Immature natural killer cell (primary cell): ENCODE measurements around the gene EXOC2. TPM values are rescaled to one million over a fixed set of nuclear protein-coding genes. Genes with fewer than 3 reads are reported as not detected.

Experiments used
- DNase-seq, 3 donors: peaks; one replicate each; pipeline ENCODE4 v3.0.0; 2022; ENCODE audit warnings: mixed read lengths in 1 of 3
- H3K27ac Mint-ChIP-seq, 6 donors: one replicate each; pipeline ENCODE4 v1.8.0; 2020; ENCODE audit warnings: mixed read lengths in 6 of 6, mild to moderate bottlenecking in 5 of 6, inconsistent platforms in 4 of 6, moderate library complexity in 3 of 6
- H3K27me3 Mint-ChIP-seq, 3 donors: one replicate each; pipeline ENCODE4 v1.8.0; 2020 to 2021; ENCODE audit warnings: low read depth in 3 of 3, mild to moderate bottlenecking in 3 of 3, mixed read lengths in 3 of 3, moderate library complexity in 3 of 3, inconsistent platforms in 1 of 3
- H3K36me3 Mint-ChIP-seq, 3 donors: one replicate each; pipeline ENCODE4 v1.8.0; 2020; ENCODE audit warnings: mixed read lengths in 3 of 3, inconsistent platforms in 2 of 3, mild to moderate bottlenecking in 2 of 3
- H3K4me1 Mint-ChIP-seq, 2 donors: one replicate each; pipeline ENCODE4 v1.8.0; 2020; ENCODE audit warnings: inconsistent platforms in 2 of 2, mild to moderate bottlenecking in 2 of 2, mixed read lengths in 2 of 2, moderate library complexity in 1 of 2
- H3K4me3 Mint-ChIP-seq, 5 donors: one replicate each; pipeline ENCODE4 v1.8.0; 2020; ENCODE audit warnings: mild to moderate bottlenecking in 5 of 5, mixed read lengths in 5 of 5, inconsistent platforms in 3 of 5, moderate library complexity in 3 of 5
- H3K9me3 Mint-ChIP-seq, 6 donors: one replicate each; pipeline ENCODE4 v1.8.0; 2020; ENCODE audit warnings: mild to moderate bottlenecking in 6 of 6, mixed read lengths in 6 of 6, inconsistent platforms in 4 of 6, moderate library complexity in 3 of 6
- polyA plus RNA-seq, 3 donors: library from polyadenylated mRNA; unstranded; fragments of 300-500 nt; fragmentation: Illumina TruSeq; gene quantifications; one replicate each; pipeline ENCODE4 v1.2.3, GENCODE V29; 2021

The EXOC2 gene
- polyA plus RNA-seq, 3 donors from 2014 or later, result 23.8 to 33.8 (median 25.6) TPM

DNA sequence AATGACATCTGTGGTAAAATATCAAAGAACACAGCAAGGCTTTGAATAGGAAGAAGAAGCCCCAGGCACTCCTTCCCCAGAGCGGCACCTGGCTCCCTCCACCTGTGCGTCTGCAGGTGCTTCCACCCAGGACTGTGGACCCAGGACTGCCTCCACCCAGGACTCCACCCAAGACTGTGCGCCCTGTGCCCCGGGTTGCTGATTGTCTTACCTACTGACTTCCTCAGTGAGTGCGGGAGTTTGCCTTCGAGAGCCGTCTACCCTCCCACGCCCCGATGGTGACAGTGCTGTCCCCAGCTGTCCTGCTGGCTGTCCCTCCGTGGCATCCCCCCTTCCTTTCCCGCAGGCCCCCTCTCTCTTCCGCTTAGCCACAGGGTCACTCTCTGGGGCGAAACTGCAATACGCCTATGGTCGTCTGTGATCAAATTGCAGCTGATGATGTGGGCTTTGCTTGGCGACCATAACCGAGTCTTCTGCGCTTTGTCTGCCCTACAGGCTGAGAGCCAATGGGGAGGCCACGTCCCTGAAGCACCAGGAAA lies 249.2 kb downstream of the EXOC2 start:
- Mint-ChIP-seq H3K27me3 (peaks cover 0 to 8% (median 6%) of the 10 kb centered on the region in 3 donors), H3K27ac (no peak overlapping the region), H3K4me3 (no peak overlapping the region), H3K4me1 (peaks cover 23 to 25% of the 10 kb centered on the region in 2 donors), H3K36me3 (no peaks in the 10 kb centered on the region), H3K9me3 (no peaks in the 10 kb centered on the region)
- DNase-seq, result no peak

DNA sequence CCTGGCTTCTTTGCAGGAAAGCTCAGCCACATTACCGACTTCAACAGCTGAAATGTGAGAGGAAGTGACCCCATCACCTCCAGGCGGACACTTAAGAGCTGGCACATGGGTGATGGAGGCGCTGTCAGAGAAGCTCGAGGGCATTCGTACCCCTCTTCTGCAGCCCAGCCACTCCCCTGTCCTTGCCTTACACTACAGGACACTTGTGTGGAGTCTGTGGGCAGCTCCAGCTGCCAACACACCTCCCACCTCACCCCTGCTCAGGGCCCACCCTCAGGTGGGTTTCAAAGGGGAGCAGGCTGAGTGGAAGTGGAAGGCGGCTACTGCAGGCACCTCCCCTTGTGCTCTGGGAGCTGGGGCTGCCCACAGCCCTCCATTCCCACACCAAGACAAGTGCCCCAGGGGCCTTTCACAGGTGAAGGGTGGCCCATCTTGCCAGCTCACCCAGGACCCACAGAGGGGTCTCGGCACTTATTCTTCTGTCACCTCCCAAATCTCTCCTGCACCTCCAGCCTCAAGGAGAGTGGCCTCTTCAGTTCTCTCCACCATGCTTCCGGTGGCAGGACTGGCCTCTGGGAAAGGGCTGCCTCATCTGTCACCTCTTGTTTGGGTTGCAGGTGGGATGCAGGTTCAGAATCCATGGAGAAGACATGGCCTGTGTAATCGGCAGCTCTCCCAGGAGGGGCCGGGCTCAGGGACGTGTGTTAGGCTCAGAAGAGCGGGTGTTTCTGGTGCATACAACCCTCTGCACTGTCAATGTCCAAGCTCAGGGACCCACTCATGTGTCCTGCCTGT lies 251.6 kb downstream of the EXOC2 start:
- no peak overlapping the region for H3K27ac Mint-ChIP-seq

DNA sequence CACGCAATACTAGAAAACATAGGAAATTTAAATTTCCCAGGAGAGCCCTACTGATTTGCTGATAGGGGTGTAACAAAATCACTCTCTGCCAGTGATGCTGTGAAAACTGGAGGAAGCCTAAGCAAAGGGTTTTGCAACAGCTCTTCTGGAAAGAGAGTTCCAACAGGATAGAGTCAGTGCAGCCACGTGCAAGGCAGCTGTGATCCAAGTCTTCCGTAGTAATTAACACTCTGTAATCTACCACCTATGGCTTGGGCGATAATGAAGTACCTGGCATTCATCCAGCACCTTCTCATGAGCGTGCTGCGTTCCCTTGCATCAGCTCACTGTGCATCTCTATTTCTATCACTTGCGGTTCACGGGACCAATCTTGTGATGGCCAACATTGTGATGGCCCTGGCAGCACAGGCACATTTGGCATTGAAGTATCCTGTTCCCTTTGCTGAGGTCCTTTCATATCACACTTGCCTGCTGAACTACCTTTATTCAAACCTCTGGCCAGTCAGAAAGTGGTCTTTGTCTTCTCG lies 253.2 kb downstream of the EXOC2 start:
- peaks cover 0 to 2% (median 1%) of the 10 kb centered on the region in 3 donors for H3K27me3 Mint-ChIP-seq
- H3K27ac Mint-ChIP-seq, result no peak overlapping the region
- DNase-seq, result no peak
- no peak overlapping the region for H3K4me3 Mint-ChIP-seq
- no peaks in the 10 kb centered on the region for H3K36me3 Mint-ChIP-seq
- peaks cover 7 to 8% of the 10 kb centered on the region in 2 donors for H3K4me1 Mint-ChIP-seq
- no peaks in the 10 kb centered on the region for H3K9me3 Mint-ChIP-seq

More for the DNA sequence above, 251.6 kb downstream of the EXOC2 start:
- DNase-seq, result no peak
- peaks cover 0 to 6% (median 0%) of the 10 kb centered on the region in 3 donors for H3K27me3 Mint-ChIP-seq
- no peaks in the 10 kb centered on the region for H3K36me3 Mint-ChIP-seq
- no peak overlapping the region for H3K4me3 Mint-ChIP-seq
- H3K4me1 Mint-ChIP-seq, result peaks cover 17% of the 10 kb centered on the region in 2 donors
- no peaks in the 10 kb centered on the region for H3K9me3 Mint-ChIP-seq

GRCh38 chr6:438634-439170 lies 254.2 kb downstream of the EXOC2 start:
- Mint-ChIP-seq H3K27me3 (peaks cover 0 to 3% (median 2%) of the 10 kb centered on the region in 3 donors), H3K9me3 (no peaks in the 10 kb centered on the region), H3K27ac (peak overlapping the region in 1 of 6 donors; percentile 45), H3K36me3 (no peaks in the 10 kb centered on the region), H3K4me1 (peaks cover 11 to 16% of the 10 kb centered on the region in 2 donors), H3K4me3 (no peak overlapping the region)
- no peak for DNase-seq

GRCh38 chr6:437037-437392 lies 255.9 kb downstream of the EXOC2 start:
- Mint-ChIP-seq H3K27ac (no peak overlapping the region), H3K9me3 (no peaks in the 10 kb centered on the region), H3K4me1 (peaks cover 15 to 28% of the 10 kb centered on the region in 2 donors), H3K36me3 (no peaks in the 10 kb centered on the region), H3K4me3 (no peak overlapping the region), H3K27me3 (peaks cover 0 to 3% (median 2%) of the 10 kb centered on the region in 3 donors)
- DNase-seq, result no peak

DNA sequence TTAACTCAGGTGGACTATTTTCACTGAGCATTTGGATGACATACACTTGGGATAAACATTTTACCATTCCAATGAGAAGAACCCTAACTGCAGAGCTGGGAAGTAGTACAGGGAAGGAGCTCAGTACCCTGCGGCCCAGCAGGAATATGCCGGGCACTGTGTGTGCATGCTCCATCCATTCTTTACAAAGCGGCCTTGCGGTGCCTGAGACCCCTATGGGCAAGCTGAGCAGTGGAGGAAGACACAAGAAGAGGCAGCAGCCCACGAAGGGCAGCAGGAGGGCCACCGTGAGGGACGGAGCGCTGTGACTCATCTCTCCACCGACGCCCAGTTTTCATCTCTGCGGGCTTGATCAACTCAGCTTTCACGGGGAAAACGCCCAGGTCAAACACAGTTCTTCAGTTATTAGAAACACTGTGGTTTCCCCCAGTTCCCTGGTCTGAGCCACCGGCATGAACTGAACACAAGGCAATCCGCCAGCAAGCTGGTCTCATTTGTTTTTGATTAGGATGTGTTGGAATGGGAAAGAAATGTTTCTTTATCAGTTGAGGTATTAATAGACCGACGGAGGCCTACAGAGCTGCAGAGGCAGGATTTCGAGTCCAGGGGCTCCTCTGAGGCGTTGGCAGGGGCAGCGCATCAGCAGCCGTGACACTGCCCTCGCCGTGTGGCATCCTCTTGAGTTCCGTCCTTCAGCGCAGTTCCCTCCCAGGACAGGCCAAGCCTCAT lies 256.5 kb downstream of the EXOC2 start:
- Mint-ChIP-seq H3K27ac (no peak overlapping the region), H3K36me3 (no peaks in the 10 kb centered on the region), H3K4me3 (no peak overlapping the region), H3K9me3 (no peaks in the 10 kb centered on the region), H3K27me3 (peaks cover 0 to 3% (median 2%) of the 10 kb centered on the region in 3 donors), H3K4me1 (peaks cover 21 to 33% of the 10 kb centered on the region in 2 donors)
- DNase-seq, result no peak

DNA sequence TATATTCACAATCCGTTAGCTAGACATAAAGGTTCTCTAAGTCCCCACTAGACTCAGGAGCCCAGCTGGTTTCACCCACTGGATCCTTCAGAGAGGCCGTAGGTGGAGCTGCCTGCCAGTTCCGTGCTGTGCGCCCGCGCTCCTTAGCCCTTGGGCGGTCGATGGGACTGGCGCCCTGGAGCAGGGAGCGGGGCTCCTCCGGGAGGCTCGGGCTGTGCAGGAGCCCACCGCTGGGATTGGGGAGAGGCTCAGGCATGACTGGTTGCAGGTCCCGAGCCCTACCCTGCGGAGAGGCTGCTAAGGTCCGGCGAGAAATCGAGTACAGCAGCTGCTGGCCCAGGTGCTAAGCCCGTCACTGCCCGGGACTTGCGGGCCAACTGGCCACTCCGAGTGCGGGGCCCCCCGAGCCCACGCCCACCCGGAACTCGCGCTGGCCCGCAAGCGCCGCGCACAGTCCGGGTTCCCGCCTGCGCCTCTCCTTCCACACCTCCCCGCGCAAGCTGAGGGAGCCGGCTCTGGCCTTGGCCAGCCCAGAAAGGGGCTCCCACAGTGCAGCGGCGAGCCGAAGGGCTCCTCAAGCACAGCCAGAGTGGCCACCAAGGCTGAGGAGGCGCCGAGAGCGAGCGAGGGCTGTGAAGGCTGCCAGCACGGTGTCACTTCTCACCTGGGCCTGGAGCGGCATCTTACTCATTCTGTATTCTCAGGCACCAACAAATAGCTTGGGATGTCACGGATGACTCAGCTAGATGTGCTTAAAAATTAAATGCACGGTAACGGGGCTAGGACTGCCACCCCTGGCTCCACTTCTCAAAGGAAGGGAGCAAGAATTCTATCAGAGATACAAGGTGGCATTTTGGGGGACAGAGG lies 257.3 kb downstream of the EXOC2 start:
- DNase-seq, result no peak
- H3K27ac Mint-ChIP-seq, result peak overlapping the region in 1 of 6 donors; percentile 47
- no peaks in the 10 kb centered on the region for H3K9me3 Mint-ChIP-seq
- no peaks in the 10 kb centered on the region for H3K36me3 Mint-ChIP-seq
- peaks cover 0 to 5% (median 3%) of the 10 kb centered on the region in 3 donors for H3K27me3 Mint-ChIP-seq
- H3K4me1 Mint-ChIP-seq, result peaks cover 25 to 38% of the 10 kb centered on the region in 2 donors
- H3K4me3 Mint-ChIP-seq, result peak overlapping the region in 1 of 5 donors; percentile 15

Other genes with a start within 250 kb of the EXOC2 start
- 1 to 10 TPM in 2 of 3 donors, under 1 TPM in 1; 0.29 to 1.7 (median 1.6) TPM for gene HUS1B, start 36.0 kb downstream of the EXOC2 start, polyA plus RNA-seq